Measurements from ENCODE around the gene SERPIND1.

Gene SERPIND1

GRCh38 chr22:20802452-20802851, 28.5 kb downstream of the SERPIND1 start:
- ChIA-PET POLR2A (interaction anchor here (0.6 kb wide), 1 partner anchor 32 kb away, joined by 3 read pairs; no protein-coding TSS in a partner anchor), CTCF (interaction anchor here (0.6 to 3.0 kb wide), 5 partner anchors 17 to 197 kb away, joined by 3 to 14 read pairs (median 3); no protein-coding TSS in a partner anchor)
- no peak overlapping the region for H3K27ac ChIP-seq (ENCODE audit: extremely low read depth, low read depth, low read length)
- no peaks in the 10 kb centered on the region for H3K9me3 ChIP-seq (ENCODE audit: control insufficient read depth, insufficient read depth, low read depth, low read length)
- H3K36me3 ChIP-seq (ENCODE audit: control insufficient read depth in 2 of 2, insufficient read depth in 1 of 2, low read length in 2 of 2), result peaks cover 9 to 93% of the 10 kb centered on the region in 2 experiments; a peak in 2 of 3 replicates
- H3K4me1 ChIP-seq (ENCODE audit: control insufficient read depth, insufficient read depth, low read length), result no peaks in the 10 kb centered on the region
- no peak for TF ChIP-seq ZNF623 (tag by site-specific recombination; IDR thresholded peaks at IDR 0.05)
- TF ChIP-seq ZNF292 (tag by site-specific recombination; IDR thresholded peaks at IDR 0.05; ENCODE audit: borderline replicate concordance, low read depth), result no peak
- TF ChIP-seq TCF7L2 (IDR thresholded peaks at IDR 0.05; ENCODE audit: borderline replicate concordance, low read depth, low read length), result no peak
- TF ChIP-seq ZNF510 (tag by site-specific recombination; IDR thresholded peaks at IDR 0.05; ENCODE audit: insufficient replicate concordance), result no peak
- no peak for TF ChIP-seq ZFP69B (tag by site-specific recombination; IDR thresholded peaks at IDR 0.05)
- TF ChIP-seq ZNF146 (tag by site-specific recombination; IDR thresholded peaks at IDR 0.05), result no peak
- TF ChIP-seq ZNF248 (tag by site-specific recombination; IDR thresholded peaks at IDR 0.05), result no peak
- no peak for TF ChIP-seq KLF8 (tag by site-specific recombination; IDR thresholded peaks at IDR 0.05)
- TF ChIP-seq PATZ1 (tag by site-specific recombination; IDR thresholded peaks at IDR 0.05), result no peak
- no peak for TF ChIP-seq ZNF148 (tag by site-specific recombination; IDR thresholded peaks at IDR 0.05; ENCODE audit: borderline replicate concordance)
- TF ChIP-seq ZNF341 (tag by site-specific recombination; IDR thresholded peaks at IDR 0.05; ENCODE audit: low read depth), result no peak
- TF ChIP-seq ZNF302 (tag by site-specific recombination; IDR thresholded peaks at IDR 0.05; ENCODE audit: low read depth), result no peak
- no peak for TF ChIP-seq ZNF501 (tag by site-specific recombination; IDR thresholded peaks at IDR 0.05)
- TF ChIP-seq ZNF23 (tag by site-specific recombination; IDR thresholded peaks at IDR 0.05; ENCODE audit: borderline replicate concordance), result no peak
- TF ChIP-seq BCL11A (tag by site-specific recombination; IDR thresholded peaks at IDR 0.05; ENCODE audit: low read depth), result no peak
- H3K4me3 ChIP-seq (ENCODE audit: low read depth, low read length), result no peak overlapping the region

DNA sequence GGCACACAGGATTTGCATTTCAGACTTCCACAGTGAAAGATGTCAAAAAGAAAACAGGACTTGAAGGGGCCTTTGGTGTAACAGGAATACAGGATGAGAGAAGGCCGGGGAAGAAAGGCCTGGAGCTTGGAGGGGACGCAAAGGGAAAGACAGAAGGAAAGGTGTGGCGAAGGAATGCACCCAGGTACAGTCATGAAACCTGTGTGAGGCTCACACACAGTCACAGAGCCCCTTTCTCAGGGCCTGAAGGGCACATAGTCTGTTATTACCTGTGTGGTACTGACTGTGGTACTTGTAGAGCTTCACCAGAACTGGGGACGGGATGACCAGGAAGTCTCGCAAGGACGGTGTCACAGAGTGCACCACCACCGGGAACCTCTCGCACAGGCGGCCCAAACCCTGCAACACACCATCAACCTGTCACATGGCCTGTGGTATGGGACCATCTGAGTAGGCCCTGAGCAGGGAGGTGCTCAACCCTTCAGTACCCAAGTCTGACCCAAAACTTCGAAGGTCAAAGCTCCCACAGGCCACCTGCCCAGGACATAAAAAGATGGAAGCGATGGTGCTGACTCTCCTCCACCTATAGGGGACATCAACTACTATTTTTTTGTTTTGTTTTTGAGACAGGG, 29.1 kb downstream of the SERPIND1 start:
- ChIA-PET POLR2A (interaction anchor here (0.6 kb wide), 1 partner anchor 32 kb away, joined by 3 read pairs; no protein-coding TSS in a partner anchor), CTCF (interaction anchor here (0.6 to 2.4 kb wide), 7 partner anchors 10 to 236 kb away, joined by 3 to 15 read pairs (median 4); no protein-coding TSS in a partner anchor)
- Histone ChIP-seq H3K4me3 (ENCODE audit: low read depth, low read length) (no peak overlapping the region), H3K4me1 (ENCODE audit: control insufficient read depth, insufficient read depth, low read length) (no peaks in the 10 kb centered on the region), H3K27ac (ENCODE audit: extremely low read depth, low read depth, low read length) (no peak overlapping the region), H3K36me3 (ENCODE audit: control insufficient read depth in 2 of 2, insufficient read depth in 1 of 2, low read length in 2 of 2) (peaks cover 9 to 93% of the 10 kb centered on the region in 2 experiments; a peak in 2 of 3 replicates), H3K9me3 (ENCODE audit: control insufficient read depth, insufficient read depth, low read depth, low read length) (no peaks in the 10 kb centered on the region)
- TF ChIP-seq ZNF24 (tag by site-specific recombination; IDR thresholded peaks at IDR 0.05) (no peak), ZNF76 (tag by site-specific recombination; IDR thresholded peaks at IDR 0.05; ENCODE audit: borderline replicate concordance, low read depth) (no peak), OVOL3 (tag by site-specific recombination; IDR thresholded peaks at IDR 0.05) (no peak), ZIC2 (tag by site-specific recombination; IDR thresholded peaks at IDR 0.05) (no peak), PBX3 (CRISPR knock-in tag; IDR thresholded peaks at IDR 0.05) (no peak), GLIS2 (tag by site-specific recombination; IDR thresholded peaks at IDR 0.05) (no peak), ZNF621 (tag by site-specific recombination; IDR thresholded peaks at IDR 0.05) (no peak), ZBTB21 (tag by site-specific recombination; IDR thresholded peaks at IDR 0.05) (no peak), ZNF670 (tag by site-specific recombination; IDR thresholded peaks at IDR 0.05; ENCODE audit: low read depth) (no peak), ZNF629 (tag by site-specific recombination; IDR thresholded peaks at IDR 0.05) (no peak), ZNF747 (tag by site-specific recombination; IDR thresholded peaks at IDR 0.05) (no peak), ZNF19 (tag by site-specific recombination; IDR thresholded peaks at IDR 0.05; ENCODE audit: low read depth) (no peak), HOXC10 (CRISPR knock-in tag; IDR thresholded peaks at IDR 0.05) (no peak)
- TF ChIP-seq, protein P1, sequence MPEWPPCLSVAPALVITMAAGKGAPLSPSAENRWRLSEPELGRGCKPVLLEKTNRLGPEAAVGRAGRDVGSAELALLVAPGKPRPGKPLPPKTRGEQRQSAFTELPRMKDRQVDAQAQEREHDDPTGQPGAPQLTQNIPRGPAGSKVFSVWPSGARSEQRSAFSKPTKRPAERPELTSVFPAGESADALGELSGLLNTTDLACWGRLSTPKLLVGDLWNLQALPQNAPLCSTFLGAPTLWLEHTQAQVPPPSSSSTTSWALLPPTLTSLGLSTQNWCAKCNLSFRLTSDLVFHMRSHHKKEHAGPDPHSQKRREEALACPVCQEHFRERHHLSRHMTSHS (tag by site-specific recombination; IDR thresholded peaks at IDR 0.05), result no peak

Data from HEK293 (cell line).